HG03432 (cell line): ENCODE measurements around the gene DYNLT5.

ENCODE experiments used
- ATAC-seq: cut with Tn5 transposase; IDR thresholded peaks from one replicate; pipeline ENCODE4 v1.9.1; 2021; ENCODE audit warnings: mild to moderate bottlenecking, moderate library complexity; ENCODE audit not compliant: unreplicated experiment

The DYNLT5 gene

DNA sequence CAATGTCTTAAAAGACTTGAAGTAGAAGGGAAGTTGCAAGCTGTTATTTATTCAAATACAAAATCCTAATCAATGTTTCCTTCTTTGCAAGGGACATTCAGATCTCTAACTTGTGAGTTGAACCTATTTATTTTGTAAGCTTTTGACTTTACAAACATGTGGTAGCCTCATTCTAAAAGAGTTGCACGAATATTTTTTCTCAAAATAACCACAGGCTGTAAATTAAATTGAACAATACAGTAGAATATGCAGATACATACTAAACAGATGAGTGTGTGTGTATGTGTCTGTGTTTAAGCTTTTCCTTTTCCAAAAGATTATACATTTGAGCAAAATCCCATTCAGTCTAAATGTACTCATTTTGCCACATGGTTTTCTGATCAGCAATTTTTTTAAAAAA, 4.8 kb upstream of the DYNLT5 start:
- no peak for ATAC-seq

DNA sequence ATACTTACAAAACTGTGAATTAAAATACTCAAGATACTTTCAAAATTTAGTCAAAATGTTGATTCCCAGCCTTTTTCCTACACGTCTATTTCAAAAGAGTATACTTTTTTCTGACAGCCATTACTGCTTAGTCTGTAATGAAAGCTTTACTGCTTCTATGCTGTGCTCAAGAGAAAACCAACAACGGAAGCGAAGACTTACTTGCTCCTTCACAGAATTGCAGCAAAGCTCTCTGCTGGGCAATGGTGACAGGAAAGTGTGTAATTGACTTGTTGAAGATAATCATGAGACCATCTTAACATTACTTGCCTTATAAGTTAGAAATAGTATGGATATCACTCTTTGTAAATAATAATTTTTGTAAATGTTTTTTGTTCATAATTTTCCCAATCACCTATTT, 1.7 kb upstream of the DYNLT5 start:
- ATAC-seq = no peak

DNA sequence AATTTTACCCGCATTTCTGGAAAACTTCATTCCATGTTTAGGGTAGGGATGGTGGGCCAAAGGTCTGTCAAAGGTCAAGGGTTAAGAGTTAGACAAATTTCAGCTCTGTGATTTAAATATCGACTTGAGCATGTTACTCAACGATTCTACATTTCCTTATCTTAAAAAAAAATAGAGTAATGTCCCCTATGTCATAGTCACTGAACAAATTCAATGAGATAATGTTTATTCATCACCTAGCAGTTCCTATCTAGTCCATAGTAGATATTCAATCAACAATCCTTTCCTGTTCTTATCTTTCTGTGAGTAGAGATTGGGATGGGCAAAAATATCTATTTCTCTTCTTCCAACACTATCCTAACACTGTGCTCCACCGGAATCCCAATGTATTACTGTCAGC, 1.1 kb upstream of the DYNLT5 start:
- ATAC-seq = no peak

GRCh38 chr1:66752671-66753371, 562 bp downstream of the DYNLT5 start:
- ATAC-seq = no peak

- ATAC-seq = no peak
These were observed 5.5 kb downstream of the DYNLT5 start for GRCh38 chr1:66757722-66758240.

DNA sequence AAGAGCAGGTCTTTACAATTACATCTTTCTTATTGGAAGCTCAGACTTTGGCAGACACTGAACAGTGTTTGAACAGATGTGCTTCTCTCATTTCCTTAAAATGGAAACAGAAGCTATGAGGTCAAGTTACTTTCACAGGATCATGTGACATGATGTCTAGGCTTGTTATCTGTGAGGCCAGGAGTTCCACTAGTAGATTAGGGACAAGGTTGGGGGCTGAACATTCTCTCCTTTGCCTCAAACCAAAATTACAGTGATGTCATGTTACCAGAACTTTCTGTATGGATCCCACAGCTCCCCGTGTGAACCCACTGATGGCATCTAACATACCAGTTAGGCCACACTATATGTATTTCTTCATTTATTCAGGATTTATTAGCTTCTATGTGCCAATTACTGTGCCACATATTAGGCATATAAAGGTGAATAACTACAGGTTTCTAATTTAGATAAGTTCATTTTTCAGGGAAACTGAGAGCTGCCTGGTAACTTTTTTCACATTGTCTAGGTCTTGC, 6.0 kb downstream of the DYNLT5 start:
- ATAC-seq = peak; percentile 100

DNA sequence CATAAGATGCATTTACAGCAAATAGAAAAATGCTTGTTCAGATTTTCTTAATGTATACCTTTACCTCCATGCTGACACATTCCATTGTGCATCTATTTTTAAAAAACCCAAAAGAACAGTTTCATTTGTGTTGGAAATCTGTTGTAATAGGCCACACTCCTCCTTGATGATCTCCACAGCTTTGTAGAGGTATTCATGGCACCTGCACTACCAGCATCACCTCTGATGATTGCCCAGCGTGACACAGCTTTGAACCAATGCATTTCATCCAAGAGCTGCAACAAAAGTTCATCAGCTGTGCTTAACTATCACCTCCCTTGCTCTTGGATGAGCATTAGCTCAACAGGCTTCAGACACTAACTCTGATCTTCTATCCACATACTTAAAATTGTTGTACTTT, 8.2 kb downstream of the DYNLT5 start:
- ATAC-seq = no peak

- ATAC-seq = no peak
These were observed 9.0 kb downstream of the DYNLT5 start for GRCh38 chr1:66761221-66761620.

DNA sequence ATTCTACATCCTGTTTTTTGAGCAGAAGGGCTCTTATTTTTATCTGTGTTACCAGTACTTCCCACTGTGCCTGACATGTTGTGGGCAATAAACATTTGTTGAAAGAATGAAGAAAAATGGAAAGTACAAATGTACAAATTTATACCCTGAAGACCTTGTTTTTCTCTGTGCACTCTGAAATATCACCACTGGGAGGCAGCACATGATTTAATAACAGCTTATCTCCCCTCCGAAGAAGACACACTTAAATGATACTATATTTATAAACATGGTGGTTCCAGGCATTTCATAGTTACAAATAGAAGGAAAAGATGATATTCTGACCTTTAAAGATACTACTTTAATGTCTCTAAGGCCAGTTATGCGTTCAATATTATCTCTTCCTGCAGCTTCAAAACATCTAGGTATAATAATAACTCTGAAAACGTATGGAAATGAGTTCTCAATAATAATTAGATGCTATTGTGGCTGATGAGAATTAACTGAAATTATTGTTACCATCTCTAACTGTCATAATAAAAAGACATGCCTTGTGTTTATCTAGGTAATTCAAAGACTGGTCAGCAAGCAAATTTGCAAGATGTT, 12.8 kb downstream of the DYNLT5 start:
- ATAC-seq = peak; percentile 89

DNA sequence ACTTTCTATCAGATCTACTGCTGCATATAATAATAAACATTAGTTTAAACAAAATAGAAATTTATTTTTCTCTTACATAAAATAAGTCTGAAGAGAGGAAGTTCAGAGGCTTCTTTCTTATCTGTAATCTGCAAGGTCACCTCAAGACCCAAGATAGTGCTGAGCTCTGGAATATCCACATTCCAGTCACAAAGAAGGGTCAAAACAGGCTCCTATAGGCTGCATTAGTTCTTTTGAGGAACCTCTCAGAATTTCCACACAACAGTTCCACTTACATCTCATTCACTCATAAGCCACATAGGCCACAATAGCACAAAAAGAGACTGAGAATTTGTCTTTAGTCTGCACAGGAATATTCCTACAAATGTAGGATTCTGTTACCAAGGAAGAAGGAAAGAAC, 15.4 kb downstream of the DYNLT5 start:
- ATAC-seq = no peak

DNA sequence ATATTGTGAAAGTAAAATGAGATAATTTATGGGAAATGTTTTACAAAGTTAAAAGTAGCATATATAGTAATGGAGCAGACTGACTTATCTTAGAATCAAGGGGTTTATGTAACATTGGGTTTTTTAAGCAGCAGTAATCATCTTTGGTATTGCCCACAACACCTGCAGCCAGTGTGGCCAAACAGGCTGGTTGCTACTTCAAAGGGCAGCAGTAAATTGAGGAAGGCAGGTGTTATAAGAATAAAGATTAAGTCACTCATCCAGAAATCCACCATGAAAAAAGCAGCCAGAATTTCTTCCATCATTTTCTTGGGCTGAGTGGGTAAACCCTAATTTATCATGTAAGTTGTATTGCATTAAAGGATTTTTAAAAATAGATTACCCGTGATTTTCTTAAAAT, 16.7 kb downstream of the DYNLT5 start:
- ATAC-seq = no peak

- ATAC-seq = no peak
These were observed 17.4 kb downstream of the DYNLT5 start for GRCh38 chr1:66769512-66770229.

- no peak for ATAC-seq
These were observed 18.0 kb downstream of the DYNLT5 start for GRCh38 chr1:66770240-66770639.

DNA sequence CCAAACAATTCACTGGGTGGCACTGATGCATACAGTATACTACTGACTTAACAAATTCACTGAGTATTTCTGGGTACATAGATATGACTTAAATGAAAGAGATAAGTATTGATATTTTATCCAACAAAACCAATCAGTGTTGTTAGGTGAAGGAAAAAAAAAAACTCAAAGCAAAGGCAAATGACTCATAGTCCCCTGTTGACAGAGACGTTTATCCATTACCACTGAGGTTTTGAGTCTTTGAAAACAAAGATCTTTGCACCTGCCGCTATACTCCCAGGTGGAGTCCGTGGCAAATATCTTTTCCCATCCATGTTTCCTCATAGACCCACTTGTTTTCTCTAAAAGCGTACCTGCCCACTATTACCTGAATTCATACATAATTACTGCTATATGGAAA, 18.4 kb downstream of the DYNLT5 start:
- ATAC-seq = no peak

DNA sequence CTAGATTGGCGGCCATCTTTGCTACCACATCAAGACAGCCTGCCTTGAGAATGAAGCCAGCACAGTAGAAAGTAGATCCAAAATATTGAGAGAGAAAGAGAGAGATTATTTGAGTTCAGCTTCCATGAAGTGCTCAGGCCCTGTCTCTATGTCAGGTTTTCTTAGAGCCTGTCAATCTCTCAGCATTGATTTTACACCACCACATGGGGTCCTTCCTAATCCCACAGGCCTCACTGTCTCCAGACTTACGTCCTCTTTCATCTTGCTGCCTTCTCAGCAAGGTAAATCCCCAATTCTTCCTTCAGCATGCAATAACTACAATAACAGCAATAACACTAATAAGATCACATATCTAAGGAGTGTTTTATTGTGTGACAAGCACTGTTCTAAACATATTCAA, 21.0 kb downstream of the DYNLT5 start:
- no peak for ATAC-seq

DNA sequence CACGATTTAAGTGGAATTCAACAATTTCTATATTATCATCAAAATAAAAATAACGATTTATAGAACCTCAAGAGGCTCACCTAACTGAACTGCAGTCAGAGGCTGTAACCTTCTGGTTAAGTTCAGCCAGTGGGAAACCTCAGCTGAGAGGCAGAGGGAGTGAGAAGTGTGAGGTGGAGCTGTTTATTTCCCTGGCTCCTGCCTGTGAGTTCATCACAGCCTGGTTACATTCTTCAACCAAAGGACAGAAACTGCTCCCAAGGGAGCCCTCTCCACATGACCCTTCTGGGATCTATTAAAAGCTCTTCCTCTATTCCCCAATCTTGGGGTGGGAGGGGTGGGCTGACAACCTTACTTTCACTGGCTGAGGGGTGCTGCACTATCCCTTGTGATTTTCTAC, 22.2 kb downstream of the DYNLT5 start:
- no peak for ATAC-seq

- no peak for ATAC-seq
These were observed 23.4 kb downstream of the DYNLT5 start for GRCh38 chr1:66775646-66776045.

DNA sequence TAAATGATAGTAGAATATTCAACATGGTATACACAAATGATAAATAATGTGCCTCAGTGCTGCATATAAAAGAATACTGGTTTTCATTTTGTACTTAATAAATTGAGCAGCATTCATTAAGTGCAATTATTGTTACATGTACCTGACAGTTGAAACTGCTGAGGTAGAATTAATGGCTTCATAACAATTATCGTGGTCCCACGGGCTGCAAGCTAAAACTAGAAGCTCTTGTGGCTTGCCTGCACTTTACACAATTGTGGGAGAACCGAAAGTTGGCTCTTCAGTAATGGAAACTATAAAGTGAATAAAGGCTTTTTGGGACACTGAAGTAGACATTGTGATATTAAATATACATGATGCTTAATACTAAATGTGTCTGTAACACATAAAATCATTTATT, 25.6 kb downstream of the DYNLT5 start:
- ATAC-seq = no peak

DNA sequence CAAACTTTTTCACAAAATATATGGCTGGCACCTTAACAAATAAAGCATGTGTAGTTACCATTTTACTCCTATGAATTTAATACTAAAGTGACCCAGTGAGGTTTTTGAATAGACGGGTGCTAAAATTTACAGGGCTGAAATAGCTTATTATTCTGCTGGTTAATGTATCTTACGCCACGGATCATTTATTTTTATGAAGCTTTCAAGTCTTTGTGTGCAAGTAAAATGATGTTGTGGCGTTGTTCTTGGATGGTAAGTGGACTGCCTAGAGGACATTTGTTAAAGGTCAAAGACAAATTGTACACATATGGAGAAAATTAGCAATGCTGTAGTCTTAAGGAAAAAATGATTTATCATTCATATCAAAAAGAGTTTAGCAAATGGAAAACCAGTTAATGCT, 26.0 kb downstream of the DYNLT5 start:
- no peak for ATAC-seq

DNA sequence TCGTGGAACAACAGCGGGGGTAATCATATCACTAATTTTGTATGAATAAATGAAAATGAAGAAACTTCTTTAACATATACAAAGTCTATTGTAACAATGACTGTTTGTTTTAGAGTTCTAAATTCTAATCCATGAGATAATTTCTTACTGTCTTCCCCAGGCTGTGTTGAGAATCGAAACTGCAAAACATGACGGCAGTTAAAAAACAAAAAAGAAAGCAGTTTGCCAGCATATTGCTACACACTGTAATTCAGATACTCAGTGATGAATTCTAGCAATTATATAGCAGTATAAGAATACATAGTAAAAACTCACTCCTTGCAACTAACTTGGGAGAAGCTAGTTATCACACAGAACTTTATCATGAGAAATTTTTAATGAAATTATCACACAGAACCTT, 26.7 kb downstream of the DYNLT5 start:
- peak; percentile 60 for ATAC-seq

DNA sequence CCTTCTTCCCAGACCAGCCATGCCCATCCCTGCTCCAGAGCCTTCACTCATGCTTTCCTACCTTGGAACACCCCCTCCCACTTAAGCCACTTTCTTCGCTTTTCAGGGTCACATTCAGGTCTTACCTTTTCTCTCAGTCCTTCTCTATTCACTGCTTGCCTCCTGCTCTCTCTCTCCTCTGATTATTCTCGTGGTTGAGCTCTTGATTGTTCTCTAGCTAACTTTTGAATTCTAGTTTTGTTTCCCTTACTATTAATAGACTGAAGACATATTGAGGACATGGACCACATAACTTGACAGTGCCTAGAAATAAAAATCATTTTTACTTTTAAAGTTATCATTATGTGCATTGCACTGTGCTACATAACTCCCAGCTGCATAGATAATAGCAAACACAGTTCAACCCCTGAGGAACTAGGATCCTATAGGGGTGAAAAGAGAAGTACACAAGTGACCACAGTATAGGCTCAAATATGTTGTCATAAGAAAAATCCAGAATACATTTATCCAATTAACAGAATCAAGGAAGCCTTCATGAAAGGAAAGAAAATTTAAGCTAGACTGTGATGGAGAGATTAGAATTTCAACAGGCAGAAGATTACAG, 27.3 kb downstream of the DYNLT5 start:
- ATAC-seq = no peak
